Astrocyte of the cerebellum (primary cell): ENCODE measurements around the gene PMEL.

Source experiments
- DNase-seq: peaks from one replicate; pipeline ENCODE4 v3.0.0-alpha.2; 2011; ENCODE audit warnings: low read depth
- H3K4me3 ChIP-seq: 2 replicates; pipeline ENCODE4 v1.5.1; 2011; ENCODE audit warnings: mild to moderate bottlenecking, low read depth, low read length, moderate library complexity
- in situ Hi-C: cut with HindIII; loops from 2 replicates; pipeline ENCODE4 v1.10.0; 2017; ENCODE audit warnings: low sequenced_read_pairs
- TF ChIP-seq, protein P1 (sequence below): IDR thresholded peaks from 2 replicates; pipeline ENCODE4 v1.5.1; 2012; ENCODE audit warnings: low read length, low read depth, moderate library complexity, mild to moderate bottlenecking; ENCODE audit errors: missing control alignments

Gene PMEL

DNA sequence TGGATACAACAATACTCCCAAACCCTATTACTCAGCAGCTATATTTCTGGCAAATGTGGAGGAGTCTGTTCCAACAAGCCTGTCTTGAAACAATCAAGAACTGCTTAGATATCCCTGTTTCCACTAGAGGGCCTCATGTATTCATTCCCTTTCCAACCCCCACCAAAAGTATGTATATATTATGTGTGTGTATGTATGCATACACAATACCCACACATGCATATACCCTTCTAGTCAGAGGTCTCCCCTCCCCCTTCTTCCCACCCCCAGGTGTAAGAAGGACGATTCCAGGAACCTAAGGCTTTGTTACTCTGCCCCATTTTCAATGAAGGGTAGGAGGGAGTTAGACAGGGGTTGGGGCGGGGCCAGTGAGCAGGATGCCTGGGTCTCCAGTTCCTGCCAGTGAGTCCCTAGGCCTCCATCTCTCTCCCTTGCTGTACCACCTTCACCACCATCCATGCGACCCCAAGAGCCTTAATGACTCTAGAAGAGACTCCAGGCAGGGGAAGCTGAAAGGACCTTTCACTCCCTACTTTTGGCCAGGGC lies 35.0 kb downstream of the PMEL start, which contains the start of gene DGKA:
TSS of gene DGKA (plus strand) at position 392 of the 546 bp plus-strand sequence. CDS start 5,342 bp downstream, outside the sequence.
- TF ChIP-seq, protein P1, sequence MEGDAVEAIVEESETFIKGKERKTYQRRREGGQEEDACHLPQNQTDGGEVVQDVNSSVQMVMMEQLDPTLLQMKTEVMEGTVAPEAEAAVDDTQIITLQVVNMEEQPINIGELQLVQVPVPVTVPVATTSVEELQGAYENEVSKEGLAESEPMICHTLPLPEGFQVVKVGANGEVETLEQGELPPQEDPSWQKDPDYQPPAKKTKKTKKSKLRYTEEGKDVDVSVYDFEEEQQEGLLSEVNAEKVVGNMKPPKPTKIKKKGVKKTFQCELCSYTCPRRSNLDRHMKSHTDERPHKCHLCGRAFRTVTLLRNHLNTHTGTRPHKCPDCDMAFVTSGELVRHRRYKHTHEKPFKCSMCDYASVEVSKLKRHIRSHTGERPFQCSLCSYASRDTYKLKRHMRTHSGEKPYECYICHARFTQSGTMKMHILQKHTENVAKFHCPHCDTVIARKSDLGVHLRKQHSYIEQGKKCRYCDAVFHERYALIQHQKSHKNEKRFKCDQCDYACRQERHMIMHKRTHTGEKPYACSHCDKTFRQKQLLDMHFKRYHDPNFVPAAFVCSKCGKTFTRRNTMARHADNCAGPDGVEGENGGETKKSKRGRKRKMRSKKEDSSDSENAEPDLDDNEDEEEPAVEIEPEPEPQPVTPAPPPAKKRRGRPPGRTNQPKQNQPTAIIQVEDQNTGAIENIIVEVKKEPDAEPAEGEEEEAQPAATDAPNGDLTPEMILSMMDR, result peak; percentile 70
- in situ Hi-C loops, result no loop called here
- peak within 1 kb of the TSS; percentile 68 for H3K4me3 ChIP-seq
- peak; percentile 53 for DNase-seq

DNA sequence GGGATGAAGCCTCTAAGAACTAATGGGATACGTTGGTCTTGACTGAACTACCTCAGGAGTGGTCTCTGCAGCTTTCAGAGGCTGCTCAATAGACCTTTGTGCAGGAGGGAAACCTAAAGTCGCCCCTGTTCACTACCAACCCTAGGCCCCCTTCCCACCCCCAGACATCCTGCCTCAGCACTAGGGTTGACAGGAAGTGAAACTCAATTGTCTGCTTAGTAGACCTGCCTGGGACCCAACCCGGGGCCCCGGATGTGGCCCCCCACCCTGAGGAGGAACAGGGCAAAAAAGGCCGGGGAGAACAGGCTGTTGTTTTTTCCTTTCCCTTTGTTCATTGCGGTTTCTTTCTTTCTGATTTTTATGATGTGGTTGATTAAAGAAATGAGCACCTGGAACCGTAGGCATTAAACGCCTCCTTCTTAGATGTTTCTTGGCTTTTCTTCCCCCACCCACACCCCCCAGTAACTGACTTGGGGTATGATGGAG lies 36.5 kb downstream of the PMEL start:
- in situ Hi-C loops, result no loop called here
- no peak overlapping the region for H3K4me3 ChIP-seq
- DNase-seq, result no peak
- TF ChIP-seq, protein P1, result no peak

DNA sequence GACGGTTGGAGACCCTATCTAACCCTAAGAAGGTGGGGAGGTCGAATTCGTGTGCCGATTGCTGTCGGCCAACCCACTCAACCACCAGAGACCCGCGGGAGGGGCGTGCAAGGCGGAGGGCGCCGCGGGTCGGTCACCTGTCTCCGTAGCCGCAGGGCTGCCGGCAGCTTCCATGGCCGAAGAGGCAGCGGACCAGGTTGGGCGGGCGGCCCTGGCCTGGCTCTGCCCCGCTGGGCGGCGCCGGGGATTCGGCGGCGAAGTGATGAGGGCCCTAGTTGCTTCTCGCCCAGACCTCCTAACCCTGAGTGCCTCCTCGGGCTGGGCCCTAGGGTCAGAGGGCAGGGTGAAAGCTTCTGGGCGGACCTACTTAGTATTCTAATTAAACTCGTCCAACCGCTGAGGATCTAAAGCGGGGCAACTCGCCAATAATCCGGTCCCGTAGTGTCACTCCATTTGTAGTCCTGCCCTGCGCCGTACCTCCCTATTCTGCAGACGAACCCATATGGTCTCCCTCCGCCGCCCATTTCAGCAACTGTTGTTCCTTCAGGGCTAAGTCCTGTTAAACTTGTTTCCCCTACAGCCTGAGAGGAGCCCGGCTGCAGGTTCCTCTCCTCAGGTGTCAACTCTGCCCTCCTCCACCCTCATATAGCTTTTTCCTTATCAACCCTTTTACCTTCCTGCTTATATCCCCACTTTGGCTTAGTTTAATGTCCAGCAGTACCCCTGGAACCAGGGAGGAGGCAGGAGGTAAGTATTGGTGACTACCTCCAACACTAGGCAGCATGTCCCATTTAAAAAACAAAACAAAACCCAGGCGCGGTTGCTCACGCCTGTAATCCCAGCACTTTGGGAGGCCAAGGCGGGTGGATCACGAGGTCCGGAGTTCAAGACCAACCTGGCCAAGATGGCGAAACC lies 38.0 kb downstream of the PMEL start, which contains the start of gene PYM1:
TSS of gene PYM1 (minus strand) at position 307 of the 915 bp plus-strand sequence. CDS start at position 174, 133 bp downstream.
- TF ChIP-seq, protein P1, result no peak
- in situ Hi-C loops, result no loop called here
- no peak for DNase-seq
- peak within 1 kb of the TSS; percentile 99 for H3K4me3 ChIP-seq

DNA sequence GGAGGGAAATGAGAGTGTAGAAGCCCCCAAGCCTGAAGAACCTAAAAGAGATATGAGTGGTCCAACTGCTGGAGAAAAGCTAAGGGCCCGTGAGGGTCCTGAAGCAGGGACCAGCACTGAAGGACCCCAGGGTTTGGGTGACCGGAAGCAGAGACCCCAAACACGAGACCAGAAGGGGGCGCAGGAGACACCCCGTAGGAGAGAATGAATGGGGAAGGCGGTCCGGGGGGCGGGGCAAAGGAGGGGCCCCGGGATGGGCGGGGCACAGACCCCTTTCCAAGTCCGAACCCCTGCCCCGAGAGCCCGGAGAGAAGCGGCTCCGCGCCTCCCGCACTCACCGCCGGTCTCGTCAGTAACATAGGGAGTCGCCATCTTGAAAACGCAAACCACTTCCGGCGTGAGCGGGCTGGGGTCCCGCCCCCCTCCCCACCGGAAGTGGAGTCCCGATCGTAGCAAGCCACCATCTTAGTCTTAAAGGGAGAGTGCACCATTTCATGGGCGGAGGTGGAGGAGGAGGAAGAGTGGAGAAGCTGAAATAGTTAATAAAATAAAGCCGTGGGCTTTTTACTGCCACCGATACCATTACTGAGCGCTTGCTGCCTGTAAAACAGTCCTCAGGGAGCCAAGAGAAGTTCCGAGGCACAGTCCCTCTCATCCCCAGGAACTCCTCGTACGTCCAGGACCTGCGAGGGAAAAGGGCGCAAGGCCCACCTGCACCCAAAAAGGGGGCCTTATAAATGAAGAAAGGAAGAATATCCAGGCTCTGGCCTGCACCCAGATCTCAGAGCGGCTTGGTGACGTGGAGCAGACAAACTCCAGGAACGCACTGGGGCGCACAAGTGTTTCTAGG lies 38.9 kb downstream of the PMEL start:
- H3K4me3 ChIP-seq, result peak overlapping the region; percentile 99
- peak; percentile 79 for DNase-seq
- in situ Hi-C loops, result no loop called here
- TF ChIP-seq, protein P1, result peak; percentile 76

DNA sequence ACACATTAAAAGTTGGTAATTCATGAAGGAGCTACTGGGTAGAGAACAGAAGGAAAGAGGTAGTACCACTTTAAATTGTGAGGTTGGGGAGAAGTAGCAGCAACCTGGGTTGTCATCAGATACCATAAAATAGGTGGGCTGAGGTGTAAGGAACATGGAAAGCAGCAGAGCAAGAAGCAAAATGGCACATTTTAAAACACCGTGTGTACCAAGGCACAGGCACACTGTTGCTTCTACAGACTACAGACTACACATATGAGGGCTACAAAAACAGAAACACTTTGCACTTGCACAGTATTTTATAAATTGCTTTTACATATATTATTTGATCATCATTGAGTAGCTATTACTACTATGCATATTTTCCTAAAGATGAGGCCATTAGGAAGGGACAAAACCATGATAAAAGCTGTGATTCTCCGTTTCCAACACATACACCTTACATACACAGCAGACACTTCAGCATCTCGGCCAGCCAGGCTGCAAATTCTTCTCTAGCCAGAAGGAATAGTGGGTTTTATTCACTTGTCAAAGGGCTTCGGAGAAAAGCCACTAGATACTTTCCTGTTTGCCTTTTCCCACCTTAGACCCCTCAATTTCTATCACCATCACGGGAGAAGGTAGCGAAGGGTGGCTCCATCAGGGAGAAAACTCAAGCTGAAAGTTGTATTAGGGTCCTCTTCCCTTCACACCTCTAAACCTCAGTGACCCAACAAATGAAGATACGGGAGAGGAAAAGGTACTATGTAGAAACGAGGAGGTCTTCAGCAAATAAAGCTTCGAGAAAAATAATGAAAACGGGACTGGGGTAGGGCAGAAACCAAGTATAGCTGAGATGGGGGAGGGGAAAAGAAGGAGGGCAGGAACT lies 39.7 kb downstream of the PMEL start:
- TF ChIP-seq, protein P1, result no peak
- in situ Hi-C loops, result no loop called here
- peak overlapping the region; percentile 99 for H3K4me3 ChIP-seq
- no peak for DNase-seq
